Fibroblast of lung (primary cell): ENCODE results near the gene CRTC1. TPM values are rescaled to one million over a fixed set of nuclear protein-coding genes. Genes with fewer than 3 reads are reported as not detected.

Experiments
- DNase-seq, 2 donors: peaks; one replicate each; pipeline versions ENCODE4 v3.0.0 to v3.0.0-alpha.2; 2010; ENCODE audit warnings: low read depth in 2 of 2
- H2AFZ ChIP-seq: 2 replicates; pipeline ENCODE4 v1.5.1; 2012; ENCODE audit warnings: low read length, control low read depth, inconsistent platforms
- H3K27ac ChIP-seq: 2 replicates; pipeline ENCODE4 v1.5.1; 2011; ENCODE audit warnings: low read length, control low read depth; ENCODE audit not compliant: insufficient read depth
- H3K27me3 ChIP-seq: 2 replicates; pipeline ENCODE4 v1.5.1; 2011; ENCODE audit warnings: mild to moderate bottlenecking, low read length; ENCODE audit not compliant: control insufficient read depth, insufficient read depth
- H3K36me3 ChIP-seq: 2 replicates; pipeline ENCODE4 v1.5.1; 2011; ENCODE audit warnings: low read length; ENCODE audit not compliant: control insufficient read depth, insufficient read depth
- H3K4me1 ChIP-seq: 2 replicates; pipeline ENCODE4 v1.5.1; 2011; ENCODE audit warnings: low read length; ENCODE audit not compliant: control insufficient read depth, insufficient read depth; ENCODE audit errors: extremely low read depth
- H3K4me2 ChIP-seq: 2 replicates; pipeline ENCODE4 v1.5.1; 2011; ENCODE audit warnings: low read length, control low read depth; ENCODE audit not compliant: insufficient read depth; ENCODE audit errors: extremely low read depth
- H3K4me3 ChIP-seq, 4 experiments: fragments of 200-600 bp in 1 of 4; sonication (generic) in 1 of 4; replicated peaks in 1 of 4; 2 replicates each; pipeline ENCODE4 v1.5.1; 2011 to 2016; ENCODE audit warnings: low read length in 4 of 4, low read depth in 3 of 4, mild to moderate bottlenecking in 3 of 4, control low read depth in 2 of 4, inconsistent platforms in 1 of 4, mixed read lengths in 1 of 4; ENCODE audit not compliant: insufficient read depth in 1 of 4; ENCODE audit errors: control extremely low read depth in 1 of 4
- H3K79me2 ChIP-seq: 2 replicates; pipeline ENCODE4 v1.5.1; 2012; ENCODE audit warnings: mild to moderate bottlenecking, low read length, inconsistent platforms; ENCODE audit not compliant: control insufficient read depth, insufficient read depth
- H3K9ac ChIP-seq: 2 replicates; pipeline ENCODE4 v1.5.1; 2011; ENCODE audit warnings: mild to moderate bottlenecking, low read length, control low read depth; ENCODE audit not compliant: insufficient read depth
- H3K9me3 ChIP-seq: 2 replicates; pipeline ENCODE4 v1.5.1; 2012; ENCODE audit warnings: low read depth, low read length; ENCODE audit not compliant: control insufficient read depth, insufficient read depth
- H4K20me1 ChIP-seq: 2 replicates; pipeline ENCODE4 v1.5.1; 2011; ENCODE audit warnings: low read length; ENCODE audit not compliant: control insufficient read depth, insufficient read depth; ENCODE audit errors: extremely low read depth
- EZH2 ChIP-seq: IDR thresholded peaks from 2 replicates; pipeline ENCODE4 v1.5.1; 2012; ENCODE audit warnings: low read length, control low read depth, mild to moderate bottlenecking; ENCODE audit errors: missing control alignments
- polyA plus RNA-seq, 2 donors: library from polyadenylated mRNA; depleted of rRNA in 1 of 2; stranded (reverse) in 1 of 2; unstranded in 1 of 2; fragments of >200 nt; gene quantifications; 2 replicates each; pipeline ENCODE4 v1.2.1, GENCODE V29; 2011 to 2012; ENCODE audit warnings: missing spikeins in 1 of 2
- total RNA-seq: library from RNA; depleted of rRNA; stranded (reverse); fragments of >200 nt; gene quantifications from 2 replicates; pipeline ENCODE4 v1.2.1, GENCODE V29; 2014
- TF ChIP-seq, protein P1 (sequence below), 2 donors: IDR thresholded peaks in 1 of 2; conservative IDR thresholded peaks in 1 of 2; 1 replicate in 1 of 2; 2 replicates in 1 of 2; pipeline ENCODE4 v1.5.1; 2011 to 2012; ENCODE audit warnings: low read length in 2 of 2, control low read depth in 1 of 2, inconsistent platforms in 1 of 2, low read depth in 1 of 2, mild to moderate bottlenecking in 1 of 2

CRTC1 gene
- total and polyA plus RNA-seq, 2 donors (not counting 1 experiment from before 2014, with no cell fraction given): 1.2 to 2.0 TPM

DNA sequence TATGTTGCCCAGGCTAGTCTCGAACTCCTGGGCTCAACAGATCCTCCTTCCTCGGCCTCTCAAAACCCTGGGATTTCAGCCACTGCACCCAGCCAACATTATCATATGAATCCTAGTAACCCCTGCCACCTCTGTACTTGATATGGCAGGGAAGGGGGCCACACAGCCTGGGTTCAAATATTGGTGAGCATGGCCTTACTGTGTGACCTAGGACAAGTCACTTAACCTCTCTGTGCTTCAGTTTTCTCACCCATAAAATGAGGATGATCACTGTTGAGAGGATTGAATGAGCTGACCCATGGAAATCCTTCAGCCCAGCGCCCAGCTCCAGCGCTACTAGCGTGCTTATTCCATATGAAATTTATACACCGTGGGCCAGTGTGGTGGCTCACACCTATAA is 111.2 kb downstream of the CRTC1 start:
- DNase-seq: no peak

DNA sequence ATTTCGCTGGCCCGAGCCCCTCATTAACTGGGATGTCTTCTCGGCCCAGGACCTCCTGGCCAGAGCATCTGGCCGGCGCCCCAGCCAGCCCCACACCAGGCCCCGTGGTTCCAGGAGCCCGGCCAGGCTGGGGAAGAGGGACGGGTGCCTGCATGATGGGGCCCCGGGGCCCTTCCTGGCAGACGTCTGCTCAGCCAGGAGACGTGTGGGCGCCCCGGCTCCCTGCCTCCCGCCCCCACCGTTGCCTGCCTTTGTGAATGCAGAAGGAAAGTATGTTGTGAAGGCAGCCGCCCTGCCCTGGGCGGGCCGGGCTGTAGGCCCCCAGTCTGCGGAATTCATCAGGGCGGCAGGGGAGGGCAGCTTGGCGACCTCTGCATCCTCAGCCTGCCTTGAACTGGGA is 112.1 kb downstream of the CRTC1 start:
- DNase-seq: peak in 1 of 2 donors; percentile 64
- no peak for TF ChIP-seq EZH2
- TF ChIP-seq, protein P1, sequence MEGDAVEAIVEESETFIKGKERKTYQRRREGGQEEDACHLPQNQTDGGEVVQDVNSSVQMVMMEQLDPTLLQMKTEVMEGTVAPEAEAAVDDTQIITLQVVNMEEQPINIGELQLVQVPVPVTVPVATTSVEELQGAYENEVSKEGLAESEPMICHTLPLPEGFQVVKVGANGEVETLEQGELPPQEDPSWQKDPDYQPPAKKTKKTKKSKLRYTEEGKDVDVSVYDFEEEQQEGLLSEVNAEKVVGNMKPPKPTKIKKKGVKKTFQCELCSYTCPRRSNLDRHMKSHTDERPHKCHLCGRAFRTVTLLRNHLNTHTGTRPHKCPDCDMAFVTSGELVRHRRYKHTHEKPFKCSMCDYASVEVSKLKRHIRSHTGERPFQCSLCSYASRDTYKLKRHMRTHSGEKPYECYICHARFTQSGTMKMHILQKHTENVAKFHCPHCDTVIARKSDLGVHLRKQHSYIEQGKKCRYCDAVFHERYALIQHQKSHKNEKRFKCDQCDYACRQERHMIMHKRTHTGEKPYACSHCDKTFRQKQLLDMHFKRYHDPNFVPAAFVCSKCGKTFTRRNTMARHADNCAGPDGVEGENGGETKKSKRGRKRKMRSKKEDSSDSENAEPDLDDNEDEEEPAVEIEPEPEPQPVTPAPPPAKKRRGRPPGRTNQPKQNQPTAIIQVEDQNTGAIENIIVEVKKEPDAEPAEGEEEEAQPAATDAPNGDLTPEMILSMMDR (conservative IDR thresholded peaks at IDR 0.05 in 1 of 2, IDR thresholded peaks at IDR 0.05 in 1 of 2; ENCODE audit: low read depth in 1 of 2, low read length in 2 of 2): no peak
- peak overlapping the region; percentile 35 for H3K4me2 ChIP-seq
- no peak overlapping the region for H3K4me3 ChIP-seq
- H3K27me3 ChIP-seq: peaks cover 31% of the 10 kb centered on the region
- no peak overlapping the region for H3K9ac ChIP-seq
- H3K79me2 ChIP-seq: no peaks in the 10 kb centered on the region
- no peaks in the 10 kb centered on the region for H4K20me1 ChIP-seq
- no peaks in the 10 kb centered on the region for H3K36me3 ChIP-seq
- no peak overlapping the region for H2AFZ ChIP-seq
- no peaks in the 10 kb centered on the region for H3K9me3 ChIP-seq
- no peaks in the 10 kb centered on the region for H3K4me1 ChIP-seq
- no peak overlapping the region for H3K27ac ChIP-seq

More for the DNA sequence above, 111.2 kb downstream of the CRTC1 start:
- H2AFZ ChIP-seq: no peak overlapping the region
- no peaks in the 10 kb centered on the region for H3K36me3 ChIP-seq
- no peak overlapping the region for H3K27ac ChIP-seq
- H3K4me3 ChIP-seq: no peak overlapping the region
- no peak overlapping the region for H3K4me2 ChIP-seq
- H3K79me2 ChIP-seq: no peaks in the 10 kb centered on the region
- no peak for TF ChIP-seq EZH2
- TF ChIP-seq, protein P1 (conservative IDR thresholded peaks at IDR 0.05 in 1 of 2, IDR thresholded peaks at IDR 0.05 in 1 of 2; ENCODE audit: low read depth in 1 of 2, low read length in 2 of 2): no peak
- peaks cover 33% of the 10 kb centered on the region for H3K27me3 ChIP-seq
- no peaks in the 10 kb centered on the region for H3K9me3 ChIP-seq
- no peaks in the 10 kb centered on the region for H3K4me1 ChIP-seq
- no peaks in the 10 kb centered on the region for H4K20me1 ChIP-seq
- no peak overlapping the region for H3K9ac ChIP-seq

DNA sequence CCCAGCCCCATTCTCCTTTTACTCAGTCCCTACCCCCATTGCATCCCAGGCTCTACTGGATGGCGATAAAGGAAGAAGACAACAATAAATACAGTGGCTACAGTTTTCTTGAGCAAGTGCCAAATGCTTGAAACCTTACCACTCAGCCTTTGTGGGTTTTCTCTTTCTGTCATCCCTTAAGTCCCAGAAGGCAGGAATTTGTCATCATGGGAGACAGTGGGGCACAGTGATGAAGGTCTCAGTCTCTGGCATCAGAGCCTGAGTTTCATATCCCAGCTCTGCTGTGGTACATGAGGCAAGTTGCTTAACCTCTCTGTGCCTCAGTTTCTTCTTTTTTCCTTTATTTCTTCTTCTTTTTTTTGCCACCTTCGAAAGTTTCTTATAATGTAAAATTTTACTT is 112.8 kb downstream of the CRTC1 start:
- Histone ChIP-seq H3K27ac (no peak overlapping the region), H2AFZ (no peak overlapping the region), H3K27me3 (peaks cover 30% of the 10 kb centered on the region), H3K4me1 (no peaks in the 10 kb centered on the region), H3K36me3 (no peaks in the 10 kb centered on the region), H3K4me3 (no peak overlapping the region), H3K4me2 (no peak overlapping the region), H3K9ac (no peak overlapping the region), H3K79me2 (no peaks in the 10 kb centered on the region), H4K20me1 (no peaks in the 10 kb centered on the region), H3K9me3 (no peaks in the 10 kb centered on the region)
- no peak for TF ChIP-seq EZH2
- TF ChIP-seq, protein P1 (conservative IDR thresholded peaks at IDR 0.05 in 1 of 2, IDR thresholded peaks at IDR 0.05 in 1 of 2; ENCODE audit: low read depth in 1 of 2, low read length in 2 of 2): no peak
- DNase-seq: no peak
